Neural cell (in vitro differentiated cells): ENCODE results near the gene MAP3K19. TPM values are rescaled to one million over a fixed set of nuclear protein-coding genes. Genes with fewer than 3 reads are reported as not detected.

Source experiments
- H2AFZ ChIP-seq: fragments of 200-600, 300-800 bp; sonication (generic), shearing (Covaris generic); 2 replicates; pipeline ENCODE4 v1.6.0; 2014; ENCODE audit warnings: low read depth, mild to moderate bottlenecking, antibody characterized with exemption, low read length, moderate library complexity
- H3F3A ChIP-seq: fragments of 200-600 bp; shearing (Covaris generic); 2 replicates; pipeline ENCODE4 v1.6.1; 2016; ENCODE audit warnings: mild to moderate bottlenecking, moderate library complexity, mixed read lengths, antibody characterized with exemption, low read length; ENCODE audit not compliant: insufficient read depth, poor library complexity, severe bottlenecking
- H3K27ac ChIP-seq: fragments of 200-600, 300-800 bp; sonication (generic), shearing (Covaris generic); 2 replicates; pipeline ENCODE4 v1.5.1; 2014; ENCODE audit warnings: mild to moderate bottlenecking, low read length, moderate library complexity
- H3K27me3 ChIP-seq: fragments of 300-800, 200-600 bp; sonication (generic), shearing (Covaris generic); 2 replicates; pipeline ENCODE4 v1.6.0; 2014; ENCODE audit warnings: mild to moderate bottlenecking, low read depth, low read length, moderate library complexity; ENCODE audit not compliant: insufficient read depth
- H3K36me3 ChIP-seq: fragments of 300-800, 200-600 bp; sonication (generic), shearing (Covaris generic); 2 replicates; pipeline ENCODE4 v1.5.1; 2014; ENCODE audit warnings: mild to moderate bottlenecking, antibody characterized with exemption, low read length, moderate library complexity; ENCODE audit not compliant: insufficient read depth
- H3K4me2 ChIP-seq: fragments of 300-800, 200-600 bp; sonication (generic), shearing (Covaris generic); 2 replicates; pipeline ENCODE4 v1.6.0; 2014; ENCODE audit warnings: mild to moderate bottlenecking, low read length
- H3K4me3 ChIP-seq: fragments of 300-800, 200-600 bp; sonication (generic), shearing (Covaris generic); 2 replicates; pipeline ENCODE4 v1.5.1; 2014; ENCODE audit warnings: mild to moderate bottlenecking, low read length, moderate library complexity
- H3K79me2 ChIP-seq: fragments of 200-600 bp; shearing (Covaris generic); replicated peaks from 2 replicates; pipeline ENCODE4 v1.6.0; 2014; ENCODE audit warnings: mild to moderate bottlenecking, low read length, moderate library complexity; ENCODE audit not compliant: insufficient read depth
- H3K9ac ChIP-seq: fragments of 300-800, 200-600 bp; sonication (generic), shearing (Covaris generic); 2 replicates; pipeline ENCODE4 v1.6.1; 2016; ENCODE audit warnings: mild to moderate bottlenecking, low read length, mixed read lengths
- H3K9me2 ChIP-seq: fragments of 200-600 bp; shearing (Covaris generic); 2 replicates; pipeline ENCODE4 v1.6.1; 2016; ENCODE audit warnings: mild to moderate bottlenecking, low read length, mixed read lengths; ENCODE audit not compliant: insufficient read depth
- H3K9me3 ChIP-seq: fragments of 200-600, 300-800 bp; sonication (generic), shearing (Covaris generic); 2 replicates; pipeline ENCODE4 v1.6.1; 2016; ENCODE audit warnings: mild to moderate bottlenecking, mixed run types, low read length, moderate library complexity, mixed read lengths
- H4K20me1 ChIP-seq: fragments of 200-600 bp; shearing (Covaris generic); 2 replicates; pipeline ENCODE4 v1.6.1; 2016; ENCODE audit warnings: mild to moderate bottlenecking, mixed run types; ENCODE audit not compliant: insufficient read depth
- EP300 ChIP-seq: fragments of 450-650 bp; conservative IDR thresholded peaks from 2 replicates; pipeline ENCODE4 v1.6.1; 2014; ENCODE audit warnings: antibody characterized with exemption, mild to moderate bottlenecking, moderate library complexity; ENCODE audit not compliant: poor library complexity, severe bottlenecking
- EZH2 ChIP-seq: fragments of 200-600, 300-800 bp; shearing (Covaris generic), sonication (generic); IDR thresholded peaks from 2 replicates; pipeline ENCODE4 v1.6.1; 2014; ENCODE audit warnings: antibody characterized with exemption, low read length, borderline replicate concordance, mild to moderate bottlenecking; ENCODE audit not compliant: insufficient read depth, poor library complexity, severe bottlenecking
- MXI1 ChIP-seq: fragments of 450-650 bp; conservative IDR thresholded peaks from 2 replicates; pipeline ENCODE4 v1.6.1; 2014; ENCODE audit warnings: antibody characterized with exemption, mild to moderate bottlenecking; ENCODE audit not compliant: poor library complexity, severe bottlenecking
- POLR2AphosphoS5 ChIP-seq: IDR thresholded peaks from 2 replicates; pipeline ENCODE4 v1.6.1; 2012
- RAD21 ChIP-seq: fragments of 450-650 bp; conservative IDR thresholded peaks from 2 replicates; pipeline ENCODE4 v1.6.1; 2014; ENCODE audit warnings: antibody characterized with exemption, mild to moderate bottlenecking, moderate library complexity
- SMC3 ChIP-seq: fragments of 450-650 bp; conservative IDR thresholded peaks from 2 replicates; pipeline ENCODE4 v1.6.1; 2014; ENCODE audit warnings: antibody characterized with exemption, mild to moderate bottlenecking, moderate library complexity; ENCODE audit not compliant: poor library complexity
- TAF1 ChIP-seq: IDR thresholded peaks from 2 replicates; pipeline ENCODE4 v1.6.1; 2012; ENCODE audit warnings: low read depth
- polyA plus RNA-seq: library from polyadenylated mRNA; depleted of rRNA; stranded (reverse); fragments of >200 nt; gene quantifications from 2 replicates; pipeline ENCODE4 v1.2.3, GENCODE V29; 2014
- TF ChIP-seq, protein P1 (sequence below): fragments of 450-650 bp; IDR thresholded peaks from 2 replicates; pipeline ENCODE4 v1.5.1; 2014; ENCODE audit warnings: antibody characterized with exemption, mild to moderate bottlenecking, moderate library complexity; ENCODE audit not compliant: poor library complexity, severe bottlenecking
- TF ChIP-seq, protein P2 (sequence below): IDR thresholded peaks from 2 replicates; pipeline ENCODE4 v1.6.1; 2012; ENCODE audit warnings: borderline replicate concordance

The MAP3K19 gene
- polyA plus RNA-seq, 1 donor from 2014 or later: not detected

DNA sequence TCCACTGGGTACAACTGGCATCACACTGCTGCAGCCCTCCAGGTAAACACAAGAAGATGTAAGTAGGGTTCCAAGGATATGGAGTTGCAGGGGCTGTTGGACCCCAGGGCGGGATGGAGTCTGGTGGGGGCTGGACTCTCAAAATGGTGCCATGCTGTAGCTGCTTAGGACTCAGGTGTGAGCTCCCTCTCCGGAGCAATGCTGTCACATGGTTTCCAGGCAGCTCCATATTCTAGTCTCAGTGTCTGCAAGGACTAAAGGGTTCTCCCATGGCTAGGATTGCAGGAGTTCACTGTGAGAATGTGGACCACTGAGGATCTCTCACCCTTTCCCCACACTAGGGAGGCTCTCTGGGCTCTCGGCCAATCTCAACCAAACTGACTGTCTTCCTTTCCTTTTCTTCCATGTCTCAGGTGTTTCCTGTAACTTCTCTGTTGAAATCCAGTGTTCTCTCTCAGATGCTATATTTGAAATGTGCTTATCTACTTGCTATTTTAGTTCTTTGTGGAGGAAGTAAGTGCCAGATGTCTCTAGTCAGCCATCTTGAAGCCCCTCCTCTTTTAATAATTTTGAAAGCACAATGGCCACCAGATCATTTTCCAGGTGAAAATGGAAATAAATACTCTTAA lies 71.1 kb downstream of the MAP3K19 start:
- TF ChIP-seq EP300 (no peak), SMC3 (no peak), MXI1 (no peak), TAF1 (no peak), POLR2AphosphoS5 (no peak), RAD21 (no peak), EZH2 (no peak)
- TF ChIP-seq, protein P1, sequence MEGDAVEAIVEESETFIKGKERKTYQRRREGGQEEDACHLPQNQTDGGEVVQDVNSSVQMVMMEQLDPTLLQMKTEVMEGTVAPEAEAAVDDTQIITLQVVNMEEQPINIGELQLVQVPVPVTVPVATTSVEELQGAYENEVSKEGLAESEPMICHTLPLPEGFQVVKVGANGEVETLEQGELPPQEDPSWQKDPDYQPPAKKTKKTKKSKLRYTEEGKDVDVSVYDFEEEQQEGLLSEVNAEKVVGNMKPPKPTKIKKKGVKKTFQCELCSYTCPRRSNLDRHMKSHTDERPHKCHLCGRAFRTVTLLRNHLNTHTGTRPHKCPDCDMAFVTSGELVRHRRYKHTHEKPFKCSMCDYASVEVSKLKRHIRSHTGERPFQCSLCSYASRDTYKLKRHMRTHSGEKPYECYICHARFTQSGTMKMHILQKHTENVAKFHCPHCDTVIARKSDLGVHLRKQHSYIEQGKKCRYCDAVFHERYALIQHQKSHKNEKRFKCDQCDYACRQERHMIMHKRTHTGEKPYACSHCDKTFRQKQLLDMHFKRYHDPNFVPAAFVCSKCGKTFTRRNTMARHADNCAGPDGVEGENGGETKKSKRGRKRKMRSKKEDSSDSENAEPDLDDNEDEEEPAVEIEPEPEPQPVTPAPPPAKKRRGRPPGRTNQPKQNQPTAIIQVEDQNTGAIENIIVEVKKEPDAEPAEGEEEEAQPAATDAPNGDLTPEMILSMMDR: no peak
- TF ChIP-seq, protein P2, sequence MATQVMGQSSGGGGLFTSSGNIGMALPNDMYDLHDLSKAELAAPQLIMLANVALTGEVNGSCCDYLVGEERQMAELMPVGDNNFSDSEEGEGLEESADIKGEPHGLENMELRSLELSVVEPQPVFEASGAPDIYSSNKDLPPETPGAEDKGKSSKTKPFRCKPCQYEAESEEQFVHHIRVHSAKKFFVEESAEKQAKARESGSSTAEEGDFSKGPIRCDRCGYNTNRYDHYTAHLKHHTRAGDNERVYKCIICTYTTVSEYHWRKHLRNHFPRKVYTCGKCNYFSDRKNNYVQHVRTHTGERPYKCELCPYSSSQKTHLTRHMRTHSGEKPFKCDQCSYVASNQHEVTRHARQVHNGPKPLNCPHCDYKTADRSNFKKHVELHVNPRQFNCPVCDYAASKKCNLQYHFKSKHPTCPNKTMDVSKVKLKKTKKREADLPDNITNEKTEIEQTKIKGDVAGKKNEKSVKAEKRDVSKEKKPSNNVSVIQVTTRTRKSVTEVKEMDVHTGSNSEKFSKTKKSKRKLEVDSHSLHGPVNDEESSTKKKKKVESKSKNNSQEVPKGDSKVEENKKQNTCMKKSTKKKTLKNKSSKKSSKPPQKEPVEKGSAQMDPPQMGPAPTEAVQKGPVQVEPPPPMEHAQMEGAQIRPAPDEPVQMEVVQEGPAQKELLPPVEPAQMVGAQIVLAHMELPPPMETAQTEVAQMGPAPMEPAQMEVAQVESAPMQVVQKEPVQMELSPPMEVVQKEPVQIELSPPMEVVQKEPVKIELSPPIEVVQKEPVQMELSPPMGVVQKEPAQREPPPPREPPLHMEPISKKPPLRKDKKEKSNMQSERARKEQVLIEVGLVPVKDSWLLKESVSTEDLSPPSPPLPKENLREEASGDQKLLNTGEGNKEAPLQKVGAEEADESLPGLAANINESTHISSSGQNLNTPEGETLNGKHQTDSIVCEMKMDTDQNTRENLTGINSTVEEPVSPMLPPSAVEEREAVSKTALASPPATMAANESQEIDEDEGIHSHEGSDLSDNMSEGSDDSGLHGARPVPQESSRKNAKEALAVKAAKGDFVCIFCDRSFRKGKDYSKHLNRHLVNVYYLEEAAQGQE: no peak
- H3K27ac ChIP-seq: no peak overlapping the region
- no peak overlapping the region for H3K9ac ChIP-seq
- H3F3A ChIP-seq: no peaks in the 10 kb centered on the region
- H3K36me3 ChIP-seq: no peaks in the 10 kb centered on the region
- no peaks in the 10 kb centered on the region for H3K27me3 ChIP-seq
- no peaks in the 10 kb centered on the region for H3K79me2 ChIP-seq
- no peaks in the 10 kb centered on the region for H3K9me3 ChIP-seq
- no peaks in the 10 kb centered on the region for H3K9me2 ChIP-seq
- H2AFZ ChIP-seq: no peak overlapping the region
- H3K4me2 ChIP-seq: no peak overlapping the region
- no peaks in the 10 kb centered on the region for H4K20me1 ChIP-seq
- H3K4me3 ChIP-seq: no peak overlapping the region

DNA sequence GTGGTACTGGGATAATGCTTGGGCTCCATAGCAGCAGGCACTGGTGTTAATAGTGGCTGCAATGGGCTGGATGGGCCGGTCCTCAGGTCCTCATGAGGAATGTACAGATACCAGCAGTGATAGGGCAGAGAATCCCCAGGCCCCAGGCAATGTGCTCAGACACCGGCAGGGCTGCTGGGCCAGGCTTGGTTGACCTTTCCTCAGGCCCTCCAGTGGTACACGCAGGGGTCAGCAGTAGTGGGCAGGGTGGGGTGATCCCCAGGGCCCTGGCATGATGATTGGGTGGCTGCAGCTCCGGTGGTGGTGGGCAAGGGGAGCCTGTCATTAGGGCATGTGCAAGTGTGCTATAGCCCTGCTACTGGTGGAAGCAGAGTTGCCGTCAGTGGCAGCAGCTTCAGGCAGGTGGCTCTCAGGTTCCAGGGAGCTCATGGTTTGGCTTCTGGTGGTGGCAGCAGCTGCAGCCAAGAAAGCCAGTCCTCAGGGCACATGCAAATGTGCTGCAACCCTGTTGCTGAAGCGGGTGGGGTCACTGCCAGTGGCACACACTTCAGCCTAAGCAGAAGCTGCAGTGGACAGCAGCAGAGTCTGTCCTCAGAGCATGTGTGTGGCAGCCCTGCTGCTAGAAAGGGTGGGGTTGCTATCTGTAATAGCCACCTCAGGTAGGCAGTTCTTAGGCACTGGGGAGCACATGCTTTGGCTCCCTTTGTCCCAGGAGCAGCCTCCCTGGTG lies 71.8 kb downstream of the MAP3K19 start:
- H4K20me1 ChIP-seq: no peaks in the 10 kb centered on the region
- no peak overlapping the region for H3K4me2 ChIP-seq
- H3K79me2 ChIP-seq: no peaks in the 10 kb centered on the region
- H3K27me3 ChIP-seq: no peaks in the 10 kb centered on the region
- no peaks in the 10 kb centered on the region for H3K36me3 ChIP-seq
- no peak overlapping the region for H3K4me3 ChIP-seq
- no peaks in the 10 kb centered on the region for H3F3A ChIP-seq
- no peaks in the 10 kb centered on the region for H3K9me3 ChIP-seq
- TF ChIP-seq, protein P2: no peak
- TF ChIP-seq SMC3 (no peak), EZH2 (no peak), RAD21 (no peak), TAF1 (no peak), MXI1 (no peak), POLR2AphosphoS5 (no peak), EP300 (no peak)
- TF ChIP-seq, protein P1: no peak
- H3K27ac ChIP-seq: no peak overlapping the region
- no peaks in the 10 kb centered on the region for H3K9me2 ChIP-seq
- no peak overlapping the region for H2AFZ ChIP-seq
- H3K9ac ChIP-seq: no peak overlapping the region
